ENCODE data around the gene DELE1. TPM values are rescaled to one million over a fixed set of nuclear protein-coding genes. Genes with fewer than 3 reads are reported as not detected.

DELE1 gene
- total RNA-seq, 4 donors from 2014 or later = 42.5 to 99.6 (median 59.9) TPM

- no peak for TF ChIP-seq POLR2A (IDR thresholded peaks at IDR 0.05)
- TF ChIP-seq CTCF (IDR thresholded peaks at IDR 0.05) = no peak
- TF ChIP-seq EP300 (IDR thresholded peaks at IDR 0.05) = no peak
- TF ChIP-seq POLR2AphosphoS5 (IDR thresholded peaks at IDR 0.05) = no peak
- no peaks in the 10 kb centered on the region for H3K27me3 ChIP-seq
- no peak for DNase-seq (ENCODE audit: low spot score in 2 of 2)
- H3K4me3 ChIP-seq = no peak overlapping the region
- H3K27ac ChIP-seq = no peak overlapping the region
- H3K4me1 ChIP-seq = peaks cover 1% of the 10 kb centered on the region
- no peaks in the 10 kb centered on the region for H3K9me3 ChIP-seq
- 67% methylated on average over 8 of the region's 9 CpGs for WGBS
- H3K36me3 ChIP-seq = no peaks in the 10 kb centered on the region
These were observed 27.7 kb downstream of the DELE1 start for GRCh38 chr5:141951332-141951781.

GRCh38 chr5:141952020-141952419 is 28.3 kb downstream of the DELE1 start:
- TF ChIP-seq EP300 (IDR thresholded peaks at IDR 0.05) (no peak), POLR2AphosphoS5 (IDR thresholded peaks at IDR 0.05) (no peak), CTCF (IDR thresholded peaks at IDR 0.05) (no peak), POLR2A (IDR thresholded peaks at IDR 0.05) (no peak)
- no peak for DNase-seq (ENCODE audit: low spot score in 2 of 2)
- H3K27me3 ChIP-seq = no peaks in the 10 kb centered on the region
- no peaks in the 10 kb centered on the region for H3K36me3 ChIP-seq
- H3K4me1 ChIP-seq = no peaks in the 10 kb centered on the region
- WGBS = 85% methylated on average over 2 of the region's 2 CpGs
- H3K9me3 ChIP-seq = no peaks in the 10 kb centered on the region
- H3K27ac ChIP-seq = no peak overlapping the region
- no peak overlapping the region for H3K4me3 ChIP-seq

- Histone ChIP-seq H3K36me3 (no peaks in the 10 kb centered on the region), H3K9me3 (no peaks in the 10 kb centered on the region), H3K4me1 (peaks cover 13% of the 10 kb centered on the region), H3K27me3 (no peaks in the 10 kb centered on the region), H3K27ac (no peak overlapping the region), H3K4me3 (no peak overlapping the region)
- no peak for TF ChIP-seq POLR2A (IDR thresholded peaks at IDR 0.05)
- no peak for TF ChIP-seq POLR2AphosphoS5 (IDR thresholded peaks at IDR 0.05)
- no peak for TF ChIP-seq EP300 (IDR thresholded peaks at IDR 0.05)
- no peak for TF ChIP-seq CTCF (IDR thresholded peaks at IDR 0.05)
- DNase-seq (ENCODE audit: low spot score in 2 of 2) = no peak
- WGBS = 89% methylated on average over 2 of the region's 2 CpGs
These were observed 30.5 kb downstream of the DELE1 start for GRCh38 chr5:141954194-141954593.

GRCh38 chr5:141957367-141957996 is 33.8 kb downstream of the DELE1 start:
- Histone ChIP-seq H3K4me3 (peak overlapping the region; percentile 10), H3K27ac (no peak overlapping the region), H3K36me3 (no peaks in the 10 kb centered on the region), H3K27me3 (no peaks in the 10 kb centered on the region), H3K9me3 (no peaks in the 10 kb centered on the region), H3K4me1 (peaks cover 24% of the 10 kb centered on the region)
- 53% methylated on average over 11 of the region's 16 CpGs for WGBS
- no peak for TF ChIP-seq CTCF (IDR thresholded peaks at IDR 0.05)
- TF ChIP-seq POLR2A (IDR thresholded peaks at IDR 0.05) = no peak
- no peak for TF ChIP-seq POLR2AphosphoS5 (IDR thresholded peaks at IDR 0.05)
- TF ChIP-seq EP300 (IDR thresholded peaks at IDR 0.05) = no peak
- no peak for DNase-seq (ENCODE audit: low spot score in 2 of 2)

- Histone ChIP-seq H3K27me3 (no peaks in the 10 kb centered on the region), H3K4me1 (peaks cover 24% of the 10 kb centered on the region), H3K27ac (no peak within 1 kb of the TSS), H3K36me3 (no peaks in the 10 kb centered on the region), H3K4me3 (peak within 1 kb of the TSS; percentile 10), H3K9me3 (no peaks in the 10 kb centered on the region)
- no peak for TF ChIP-seq EP300 (IDR thresholded peaks at IDR 0.05)
- TF ChIP-seq POLR2A (IDR thresholded peaks at IDR 0.05) = no peak
- TF ChIP-seq CTCF (IDR thresholded peaks at IDR 0.05) = no peak
- TF ChIP-seq POLR2AphosphoS5 (IDR thresholded peaks at IDR 0.05) = no peak
- WGBS = 47% methylated on average over 7 of the region's 7 CpGs
- DNase-seq (ENCODE audit: low spot score in 2 of 2) = no peak
These were observed 34.4 kb downstream of the DELE1 start, which contains the start of gene PCDH12 for GRCh38 chr5:141958113-141958512. Gene PCDH12, minus strand, starts transcription at chr5:141958202. Its CDS starts 351 bp downstream, at chr5:141957851.

Measured in suprapubic skin (tissue), 4 donors.